ENCODE data around the gene ARHGAP42.
A peak's percentile ranks its signal among the peaks of the same experiment; 100 is the strongest.
"Not testable (repeated sequence)": the region's sequence is repeated elsewhere in the genome, so short reads cannot be mapped to it uniquely, and the experiment has no call there.

Gene ARHGAP42

DNA sequence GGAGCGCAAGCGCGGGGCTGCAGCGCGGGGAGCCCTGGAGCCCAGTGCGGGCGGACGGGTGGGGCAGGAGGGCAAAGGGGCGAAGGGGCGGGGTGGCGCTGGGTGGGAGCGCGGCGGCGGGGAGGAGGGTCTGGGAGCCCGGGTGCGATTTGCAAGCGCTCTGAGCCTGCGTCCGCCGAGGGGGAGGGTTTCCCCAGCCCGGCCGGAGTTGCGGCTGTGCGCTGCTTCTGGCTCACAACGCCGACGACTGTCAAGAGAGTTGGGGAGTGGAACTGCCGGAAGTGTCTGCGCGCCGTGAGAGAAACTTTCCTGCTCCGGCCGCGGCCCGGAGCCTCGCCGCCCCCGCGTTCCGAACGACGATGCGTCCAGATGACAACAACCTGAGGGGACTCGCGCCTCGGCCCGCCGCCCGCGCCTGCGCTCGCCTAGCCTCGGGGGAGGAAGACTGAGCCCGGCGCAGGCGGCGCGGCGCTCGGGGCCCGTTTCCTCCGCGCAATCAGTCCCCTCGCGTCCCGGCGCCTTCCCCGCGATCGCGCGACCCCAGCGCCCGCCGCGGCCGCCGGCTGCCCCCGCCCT is at the start of gene ARHGAP42:
Gene ARHGAP42, plus strand, starts transcription at position 235 of the 576 bp plus-strand sequence. CDS start 391 bp downstream, outside the sequence.
- no peak for DNase-seq

DNA sequence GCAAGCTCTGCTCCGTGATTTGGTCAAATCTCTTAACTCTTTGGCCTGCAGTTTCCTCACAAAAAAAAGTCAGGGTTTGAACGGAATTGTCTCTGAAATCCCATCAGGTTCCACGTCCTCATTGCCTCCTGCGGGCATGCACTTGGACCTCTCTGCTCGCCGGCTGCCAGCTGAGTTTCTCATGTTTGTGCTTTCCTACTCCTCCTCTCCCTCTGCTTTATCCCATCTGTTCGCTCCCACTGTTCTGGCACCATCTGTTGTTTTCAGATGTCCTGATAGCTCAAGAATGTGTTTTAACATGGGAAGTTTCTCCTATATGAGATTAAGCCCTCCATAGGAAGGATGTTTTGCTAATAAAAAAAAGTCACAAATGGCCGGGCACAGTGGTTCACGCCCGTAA is 49.4 kb upstream of the ARHGAP42 start:
- no peak for DNase-seq

DNA sequence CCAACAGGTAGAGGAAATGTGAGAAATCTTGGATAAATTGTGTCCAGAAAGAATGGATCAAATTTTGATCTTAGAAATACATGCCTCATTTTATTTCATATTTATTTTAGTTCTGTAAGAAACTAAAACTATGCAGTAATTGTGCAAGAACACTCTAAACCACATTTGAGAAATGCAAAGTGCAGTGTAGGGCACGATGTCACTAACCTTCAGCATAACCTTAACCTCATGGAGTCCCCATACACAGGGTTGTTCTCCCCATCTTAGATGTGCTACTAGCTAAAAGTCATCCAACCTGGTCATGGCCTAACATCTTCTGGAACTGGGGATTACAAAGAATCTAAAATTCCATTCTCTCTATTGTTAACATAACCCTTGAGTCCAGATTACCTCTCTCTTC is 48.4 kb upstream of the ARHGAP42 start:
- no peak for DNase-seq

DNA sequence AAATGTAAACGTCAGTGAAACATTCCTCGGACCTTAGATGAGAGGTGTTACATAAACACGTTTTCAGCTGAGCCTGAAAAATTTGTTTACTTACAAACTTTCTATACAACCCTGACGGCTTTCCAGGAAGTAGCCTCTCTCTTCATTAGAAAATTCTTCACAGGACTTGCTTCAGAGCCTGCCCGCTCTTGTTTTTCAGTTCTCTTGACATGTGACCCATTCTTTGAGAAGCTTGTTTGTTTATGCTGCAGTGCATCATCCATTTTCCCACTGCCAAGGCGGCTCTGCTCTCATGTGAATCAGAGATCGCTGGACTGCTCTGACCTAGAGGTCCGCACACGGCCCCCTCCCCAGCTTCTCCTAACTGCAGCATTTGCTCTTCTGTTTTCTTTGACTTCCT is 47.9 kb upstream of the ARHGAP42 start:
- DNase-seq: no peak

- DNase-seq: no peak
These were observed 47.0 kb upstream of the ARHGAP42 start for GRCh38 chr11:100640071-100640470.

DNA sequence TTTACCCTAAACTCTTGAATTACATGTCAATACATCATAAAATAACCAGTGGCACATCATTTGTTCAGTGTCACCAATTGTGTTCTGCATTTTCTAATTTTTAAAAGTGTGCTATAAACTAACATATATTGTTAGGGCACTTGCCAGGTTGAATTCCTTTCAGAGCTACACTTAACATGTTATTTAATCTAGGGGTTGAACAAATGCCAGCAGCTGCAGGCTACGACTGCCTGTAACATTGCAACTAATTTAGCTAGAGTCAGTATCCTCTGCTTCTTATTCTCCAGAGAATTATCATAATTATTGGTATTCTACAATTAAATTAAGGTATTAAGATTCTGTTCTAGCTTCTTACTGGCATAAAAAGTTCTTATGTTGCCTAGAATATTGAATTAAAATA is 46.4 kb upstream of the ARHGAP42 start:
- peak; percentile 44 for DNase-seq

- no peak for DNase-seq
These were observed 45.6 kb upstream of the ARHGAP42 start for GRCh38 chr11:100641456-100641855.

GRCh38 chr11:100646545-100646944 is 40.5 kb upstream of the ARHGAP42 start:
- DNase-seq: no peak

DNA sequence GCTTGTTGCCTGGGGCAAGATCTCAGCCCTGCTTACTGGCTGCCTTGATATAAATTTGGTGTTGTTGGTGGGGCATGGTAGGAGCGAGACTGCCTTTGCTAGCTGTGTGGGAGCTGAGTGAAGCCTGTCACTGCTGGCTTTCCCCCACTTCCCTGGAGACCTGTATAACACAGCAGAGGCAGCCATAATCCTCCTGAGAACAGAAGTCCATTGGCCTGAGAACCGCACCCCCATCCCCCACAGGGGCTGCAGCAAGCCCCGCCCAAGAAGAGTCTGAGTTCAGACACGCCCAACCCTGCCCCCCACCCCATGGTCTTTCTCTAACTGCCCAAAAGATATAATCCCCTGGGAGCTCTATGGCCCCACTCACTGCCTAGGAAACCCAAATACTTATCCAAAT is 39.2 kb upstream of the ARHGAP42 start:
- no peak for DNase-seq

DNA sequence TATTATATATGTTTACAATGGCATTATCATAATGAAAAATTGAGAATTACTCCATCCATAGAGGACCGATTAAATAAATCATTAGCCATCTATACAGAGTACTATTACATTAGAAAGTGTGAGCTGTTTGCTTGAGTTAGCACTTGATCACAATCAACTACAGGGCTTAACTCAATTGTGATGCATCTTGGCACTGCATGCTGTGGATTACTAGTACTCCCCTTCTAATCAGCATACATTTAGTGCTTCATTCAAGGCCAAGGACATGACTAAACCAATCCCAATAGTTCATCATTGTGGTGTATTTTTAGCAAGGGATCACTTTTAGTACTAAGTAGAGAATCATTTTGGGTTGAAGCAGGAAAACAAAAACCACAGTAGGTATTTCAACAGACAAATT is 23.5 kb upstream of the ARHGAP42 start:
- DNase-seq: no peak

DNA sequence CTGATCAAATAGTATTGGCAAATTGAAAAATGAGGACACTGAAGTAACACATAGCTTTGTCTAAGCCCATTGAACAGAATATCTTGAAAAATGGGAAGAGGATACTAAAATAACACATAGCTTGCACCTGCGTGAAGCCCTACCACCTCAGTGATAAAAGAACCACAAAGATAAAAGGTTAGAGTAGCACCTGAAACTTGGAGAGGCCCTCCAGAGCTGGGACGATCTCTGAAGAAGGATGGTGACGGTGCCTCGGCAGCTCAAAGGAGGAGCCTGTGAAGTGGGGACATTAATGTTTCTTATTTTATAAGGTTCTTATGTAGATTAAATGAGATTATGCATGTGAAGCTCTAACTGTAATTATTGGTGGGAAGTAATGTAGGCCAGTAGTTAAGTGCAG is 23.1 kb upstream of the ARHGAP42 start:
- no peak for DNase-seq

GRCh38 chr11:100666816-100667215 is 20.3 kb upstream of the ARHGAP42 start:
- not testable (repeated sequence) for DNase-seq

GRCh38 chr11:100667449-100667848 is 19.6 kb upstream of the ARHGAP42 start:
- no peak for DNase-seq

DNA sequence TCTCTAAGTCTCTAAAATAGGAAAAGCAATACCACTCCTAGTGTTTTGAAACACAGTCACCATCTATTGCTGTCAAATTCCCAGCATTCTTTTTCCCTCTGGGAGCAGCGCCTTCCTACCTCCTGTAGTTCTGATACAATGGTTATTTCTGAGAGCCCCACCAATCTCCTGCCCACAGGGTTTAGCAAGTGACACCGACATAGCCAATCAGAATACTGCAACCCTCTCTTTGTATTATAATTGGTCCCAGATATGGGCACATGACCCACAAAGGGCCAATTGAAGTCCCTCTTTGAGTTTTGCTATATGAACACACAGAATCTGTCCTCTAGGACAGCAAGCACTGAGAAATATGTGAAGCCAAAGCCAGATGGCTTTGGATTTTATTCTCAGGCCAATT is 16.9 kb upstream of the ARHGAP42 start:
- DNase-seq: no peak

DNA sequence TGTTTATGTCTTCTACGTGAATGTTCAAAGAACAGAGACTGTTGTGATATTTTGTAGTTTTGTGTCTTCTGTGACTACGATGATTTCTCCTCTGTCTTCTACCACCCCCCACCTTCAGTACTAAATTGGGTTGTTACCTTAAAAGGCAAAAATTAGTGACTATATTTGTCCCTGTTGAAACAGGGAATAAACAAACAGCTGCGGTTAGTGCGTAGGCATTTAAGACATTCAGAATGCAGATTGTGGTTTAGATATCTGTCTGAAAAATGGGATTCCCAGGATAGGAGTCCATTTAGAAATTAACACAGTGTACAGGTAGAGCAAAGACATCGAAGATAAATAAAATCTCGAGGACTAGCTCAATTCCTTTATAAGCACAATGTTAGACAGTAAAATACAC is 15.6 kb upstream of the ARHGAP42 start:
- no peak for DNase-seq

DNA sequence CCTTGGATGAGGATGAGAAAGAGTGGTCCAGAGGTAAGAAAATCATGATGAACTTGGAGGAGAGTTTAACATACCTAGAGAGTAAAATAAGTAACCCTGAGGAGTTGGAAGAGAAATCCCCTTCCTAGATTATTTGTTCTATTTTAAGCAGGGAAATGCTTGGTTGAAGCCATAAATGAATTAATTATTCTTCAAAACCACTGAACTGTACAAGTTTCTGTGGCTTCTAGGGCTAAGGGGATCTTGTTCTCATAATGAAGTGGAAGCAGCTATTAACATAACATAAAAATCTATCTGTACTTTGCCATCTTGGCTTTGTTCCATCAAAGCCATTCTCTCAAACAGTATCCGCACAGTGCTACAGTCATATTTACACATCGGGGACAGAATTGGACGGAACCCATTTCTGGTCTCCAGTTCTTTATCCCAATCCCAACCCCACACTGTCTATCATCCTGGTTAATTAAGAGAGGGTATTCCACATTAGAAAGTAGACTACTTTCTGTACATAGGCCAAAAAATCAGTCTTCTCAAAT is 14.5 kb upstream of the ARHGAP42 start:
- no peak for DNase-seq

- no peak for DNase-seq
These were observed 14.0 kb upstream of the ARHGAP42 start for GRCh38 chr11:100673063-100673462.

GRCh38 chr11:100674212-100674611 is 12.9 kb upstream of the ARHGAP42 start:
- DNase-seq: no peak

DNA sequence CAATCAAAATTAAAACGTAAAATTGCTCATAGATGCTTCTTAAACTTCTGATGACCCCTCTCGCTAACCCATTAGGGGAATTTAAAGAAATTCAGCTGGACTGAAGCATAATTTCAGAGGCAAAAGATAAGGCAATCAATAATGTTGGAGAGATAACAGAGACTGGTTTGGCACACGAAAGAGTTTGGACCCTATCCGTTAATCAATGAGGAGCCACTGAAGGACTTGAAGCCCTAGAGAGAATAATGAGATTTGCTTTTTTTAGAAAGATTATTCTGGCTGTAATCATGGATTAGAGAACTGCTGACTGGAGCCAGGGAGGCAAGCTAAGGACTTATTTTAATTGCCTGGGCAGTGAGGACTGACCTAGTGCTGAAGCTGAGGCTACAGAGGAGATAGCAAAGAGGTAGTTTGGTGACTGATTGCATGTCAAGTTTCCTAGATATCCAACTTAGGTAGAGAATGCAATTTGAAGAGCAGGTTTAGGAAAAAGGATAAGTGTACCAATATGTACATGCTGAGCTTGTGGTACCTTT is 11.9 kb upstream of the ARHGAP42 start:
- no peak for DNase-seq

GRCh38 chr11:100676901-100677300 is 10.2 kb upstream of the ARHGAP42 start:
- DNase-seq: no peak

- DNase-seq: no peak
These were observed 9.3 kb upstream of the ARHGAP42 start for GRCh38 chr11:100677796-100678195.

- no peak for DNase-seq
These were observed 7.0 kb upstream of the ARHGAP42 start for GRCh38 chr11:100680070-100680469.

- peak; percentile 62 for DNase-seq
These were observed 6.0 kb upstream of the ARHGAP42 start for GRCh38 chr11:100681064-100681502.

GRCh38 chr11:100682247-100682969 is 4.7 kb upstream of the ARHGAP42 start:
- no peak for DNase-seq

Data from NCI-H1436 (cell line).